GM23248 (cell line): ENCODE measurements around the gene LRMDA. TPM values are rescaled to one million over a fixed set of nuclear protein-coding genes. Genes with fewer than 3 reads are reported as not detected.

ENCODE experiments used
- DNase-seq: peaks from one replicate; pipeline ENCODE4 v3.0.0-alpha.2; 2015
- H2AFZ ChIP-seq: fragments of 200-600 bp; sonication (generic); 2 replicates; pipeline ENCODE4 v1.6.1; 2016; ENCODE audit warnings: antibody characterized with exemption
- H3F3A ChIP-seq: fragments of 200-600 bp; sonication (generic); 2 replicates; pipeline ENCODE4 v1.6.1; 2016; ENCODE audit warnings: mild to moderate bottlenecking, antibody characterized with exemption, mixed run types; ENCODE audit not compliant: insufficient read depth
- H3K27ac ChIP-seq: fragments of 200-600 bp; sonication (generic); 2 replicates; pipeline ENCODE4 v1.5.1; 2016; ENCODE audit warnings: mild to moderate bottlenecking
- H3K27me3 ChIP-seq: fragments of 200-600 bp; sonication (generic); replicated peaks from 2 replicates; pipeline ENCODE4 v1.6.1; 2016; ENCODE audit warnings: mild to moderate bottlenecking; ENCODE audit not compliant: insufficient read depth
- H3K36me3 ChIP-seq: fragments of 200-600 bp; sonication (generic); 2 replicates; pipeline ENCODE4 v1.6.1; 2016; ENCODE audit warnings: low read depth, mild to moderate bottlenecking
- H3K4me1 ChIP-seq: fragments of 200-600 bp; sonication (generic); 2 replicates; pipeline ENCODE4 v1.6.1; 2016; ENCODE audit warnings: mild to moderate bottlenecking; ENCODE audit not compliant: insufficient read depth
- H3K4me2 ChIP-seq: fragments of 200-600 bp; sonication (generic); one replicate; pipeline ENCODE4 v1.6.1; 2016; ENCODE audit warnings: mild to moderate bottlenecking; ENCODE audit not compliant: unreplicated experiment
- H3K4me3 ChIP-seq: fragments of 200-600 bp; sonication (generic); 2 replicates; pipeline ENCODE4 v1.5.1; 2016; ENCODE audit warnings: mild to moderate bottlenecking
- H3K79me2 ChIP-seq: fragments of 200-600 bp; sonication (generic); 2 replicates; pipeline ENCODE4 v1.6.1; 2016; ENCODE audit warnings: mild to moderate bottlenecking; ENCODE audit not compliant: insufficient read depth
- H3K9ac ChIP-seq: fragments of 200-600 bp; sonication (generic); 2 replicates; pipeline ENCODE4 v1.6.1; 2016; ENCODE audit warnings: mild to moderate bottlenecking
- H3K9me2 ChIP-seq: fragments of 200-600 bp; sonication (generic); 2 replicates; pipeline ENCODE4 v1.6.1; 2016; ENCODE audit warnings: mixed run types, mild to moderate bottlenecking, moderate library complexity; ENCODE audit not compliant: insufficient read depth
- H3K9me3 ChIP-seq: fragments of 200-600 bp; sonication (generic); one replicate; pipeline ENCODE4 v1.6.1; 2017; ENCODE audit warnings: low read depth
- H4K20me1 ChIP-seq: fragments of 200-600 bp; sonication (generic); 2 replicates; pipeline ENCODE4 v1.6.0; 2016; ENCODE audit not compliant: insufficient read depth
- EZH2 ChIP-seq: fragments of 200-600 bp; sonication (generic); IDR thresholded peaks from 2 replicates; pipeline ENCODE4 v1.6.1; 2018; ENCODE audit warnings: antibody characterized with exemption, mild to moderate bottlenecking; ENCODE audit not compliant: insufficient read depth, poor library complexity, severe bottlenecking
- EZH2phosphoT487 ChIP-seq: fragments of 200-600 bp; sonication (generic); IDR thresholded peaks from 2 replicates; pipeline ENCODE4 v1.6.1; 2018; ENCODE audit warnings: antibody characterized with exemption, moderate library complexity, mild to moderate bottlenecking, low read depth; ENCODE audit not compliant: insufficient read depth
- WGBS, 2 experiments: methylation state at CpG; one replicate each; pipeline ENCODE4 v1.1.6; 2015 to 2017; ENCODE audit warnings: low lambda C conversion rate in 2 of 2, low coverage in 1 of 2; ENCODE audit errors: missing lambda C conversion rate in 2 of 2; 5-methylcytosine and 5-hydroxymethylcytosine counted together
- in situ Hi-C: fragments of 300-500 bp; cut with MboI; formaldehyde crosslinking; loops from 2 replicates; pipeline ENCODE4 v1.15.0; 2020
- polyA plus RNA-seq: library from polyadenylated mRNA; unstranded; fragments of >200 nt; fragmentation: Nextera tagmentation; extraction: Ambion mirVana; gene quantifications from 2 replicates; pipeline ENCODE4 v1.2.1, GENCODE V29; 2016
- total RNA-seq: library from RNA; depleted of rRNA; stranded (reverse); fragments of >200 nt; shearing (Covaris generic); gene quantifications from 2 replicates; pipeline ENCODE4 v1.2.3, GENCODE V29; 2014

Gene LRMDA
- total and polyA plus RNA-seq, 2 experiments from 2014 or later: 2.6 TPM; not detected in 1

GRCh38 chr10:76404531-76404930 is 973.1 kb downstream of the LRMDA start:
- Histone ChIP-seq H4K20me1 (no peaks in the 10 kb centered on the region), H3K9ac (no peak overlapping the region), H3K9me2 (no peaks in the 10 kb centered on the region), H3K27me3 (no peaks in the 10 kb centered on the region), H3K4me3 (no peak overlapping the region), H3K36me3 (no peaks in the 10 kb centered on the region), H3F3A (no peaks in the 10 kb centered on the region), H3K9me3 (no peaks in the 10 kb centered on the region), H2AFZ (no peak overlapping the region), H3K27ac (no peak overlapping the region), H3K4me1 (peaks cover 9% of the 10 kb centered on the region; the same call in 1 of the 2 replicates), H3K4me2 (peak overlapping the region; percentile 6), H3K79me2 (no peaks in the 10 kb centered on the region)
- in situ Hi-C loops: no loop called here
- TF ChIP-seq EZH2phosphoT487: no peak
- TF ChIP-seq EZH2: no peak
- WGBS, 2 experiments: 58 to 60% methylated on average over 4 of the region's 4 CpGs
- DNase-seq: no peak

DNA sequence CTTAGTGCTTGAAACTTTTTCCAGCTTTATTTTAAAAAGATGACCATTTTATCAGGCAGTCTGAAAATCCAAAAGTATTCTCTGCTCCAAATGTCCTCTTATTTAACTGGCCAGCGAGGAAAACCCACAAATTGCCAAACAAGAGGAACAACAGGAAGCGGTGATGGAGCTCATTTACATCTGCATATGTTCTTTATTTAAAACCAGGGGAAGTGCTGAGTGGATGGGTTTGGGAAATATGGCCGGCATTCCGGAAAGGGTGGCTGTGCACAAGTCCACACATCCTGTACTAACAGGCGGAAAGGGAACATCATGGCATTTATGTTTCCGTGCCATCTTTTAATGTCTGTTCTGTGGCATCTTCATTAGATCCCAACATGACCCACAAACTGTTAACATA is 974.5 kb downstream of the LRMDA start:
- TF ChIP-seq EZH2 (no peak), EZH2phosphoT487 (no peak)
- DNase-seq: no peak
- no peaks in the 10 kb centered on the region for H3F3A ChIP-seq
- no peaks in the 10 kb centered on the region for H3K9me3 ChIP-seq
- no peaks in the 10 kb centered on the region for H4K20me1 ChIP-seq
- no peaks in the 10 kb centered on the region for H3K27me3 ChIP-seq
- no peaks in the 10 kb centered on the region for H3K79me2 ChIP-seq
- peaks cover 9% of the 10 kb centered on the region; the same call in 1 of the 2 replicates for H3K4me1 ChIP-seq
- in situ Hi-C loops: no loop called here
- no peak overlapping the region for H2AFZ ChIP-seq
- 98% methylated on average over 6 of the region's 6 CpGs for WGBS, 2 experiments
- no peak overlapping the region for H3K4me3 ChIP-seq
- H3K9me2 ChIP-seq: no peaks in the 10 kb centered on the region
- H3K9ac ChIP-seq: no peak overlapping the region
- no peaks in the 10 kb centered on the region for H3K36me3 ChIP-seq
- H3K27ac ChIP-seq: no peak overlapping the region
- no peak overlapping the region for H3K4me2 ChIP-seq

GRCh38 chr10:76408646-76409045 is 977.2 kb downstream of the LRMDA start:
- Histone ChIP-seq H3K9me2 (no peaks in the 10 kb centered on the region), H3K36me3 (no peaks in the 10 kb centered on the region), H3K4me2 (no peak overlapping the region), H3K79me2 (no peaks in the 10 kb centered on the region), H4K20me1 (no peaks in the 10 kb centered on the region), H3K4me1 (peaks cover 20% of the 10 kb centered on the region), H2AFZ (no peak overlapping the region), H3K27me3 (no peaks in the 10 kb centered on the region), H3K9me3 (no peaks in the 10 kb centered on the region), H3K4me3 (no peak overlapping the region), H3K9ac (no peak overlapping the region), H3F3A (peaks cover 16% of the 10 kb centered on the region), H3K27ac (no peak overlapping the region)
- 35 to 45% methylated on average over 3 of the region's 3 CpGs for WGBS, 2 experiments
- TF ChIP-seq EZH2phosphoT487: no peak
- TF ChIP-seq EZH2: no peak
- peak; percentile 11 for DNase-seq
- in situ Hi-C loops: no loop called here

- DNase-seq: peak; percentile 83
- H3K9ac ChIP-seq: no peak overlapping the region
- in situ Hi-C loops: no loop called here
- H3K9me3 ChIP-seq: no peaks in the 10 kb centered on the region
- no peak overlapping the region for H3K4me3 ChIP-seq
- peak overlapping the region; percentile 19; the same call in 1 of the 2 replicates for H2AFZ ChIP-seq
- H3K4me1 ChIP-seq: peaks cover 15% of the 10 kb centered on the region
- H3K27me3 ChIP-seq: no peaks in the 10 kb centered on the region
- WGBS, 2 experiments: 11 to 12% methylated on average over 8 of the region's 8 CpGs
- H3K79me2 ChIP-seq: no peaks in the 10 kb centered on the region
- H3K4me2 ChIP-seq: peak overlapping the region; percentile 22
- H3K36me3 ChIP-seq: no peaks in the 10 kb centered on the region
- peaks cover 16% of the 10 kb centered on the region for H3F3A ChIP-seq
- peak overlapping the region; percentile 44 for H3K27ac ChIP-seq
- no peak for TF ChIP-seq EZH2phosphoT487
- TF ChIP-seq EZH2: no peak
- H4K20me1 ChIP-seq: no peaks in the 10 kb centered on the region
- no peaks in the 10 kb centered on the region for H3K9me2 ChIP-seq
These were observed 980.5 kb downstream of the LRMDA start for GRCh38 chr10:76411729-76412435.
